Right ventricle myocardium inferior (tissue), 1 donor: Measurements from ENCODE around the gene CFAP300. TPM values are rescaled to one million over a fixed set of nuclear protein-coding genes. Genes with fewer than 3 reads are reported as not detected.

Experiments
- ATAC-seq: fragments of 200-7000 bp; cut with Tn5 transposase; one replicate; pipeline ENCODE4 v1.9.1; 2020; ENCODE audit warnings: mild to moderate bottlenecking, moderate library complexity
- DNase-seq: peaks from one replicate; pipeline ENCODE4 v3.0.0; 2021; ENCODE audit errors: missing footprints
- intact Hi-C: fragments of 100-400 bp; cut with DNase I; formaldehyde crosslinking; loops from one replicate; pipeline ENCODE4 v1.11.0; 2022
- total RNA-seq: library from RNA; stranded (reverse); fragmentation: NEBNext Ultra II Directional; extraction: Animal tissue kit (Norgen Biotek cat#: 25700); gene quantifications from one replicate; pipeline ENCODE4 v1.2.1, GENCODE V29; 2021
- donor health status: DM: no; HTN: yes; CAD: no; lungs with severe emphysema.

CFAP300 gene
- total RNA-seq, 1 donor from 2014 or later = 0.89 TPM

- intact Hi-C loops = no loop called here
- no peak for DNase-seq
- no peak for ATAC-seq
Observed at GRCh38 chr11:102070766-102071165, 23.5 kb downstream of the CFAP300 start.

DNA sequence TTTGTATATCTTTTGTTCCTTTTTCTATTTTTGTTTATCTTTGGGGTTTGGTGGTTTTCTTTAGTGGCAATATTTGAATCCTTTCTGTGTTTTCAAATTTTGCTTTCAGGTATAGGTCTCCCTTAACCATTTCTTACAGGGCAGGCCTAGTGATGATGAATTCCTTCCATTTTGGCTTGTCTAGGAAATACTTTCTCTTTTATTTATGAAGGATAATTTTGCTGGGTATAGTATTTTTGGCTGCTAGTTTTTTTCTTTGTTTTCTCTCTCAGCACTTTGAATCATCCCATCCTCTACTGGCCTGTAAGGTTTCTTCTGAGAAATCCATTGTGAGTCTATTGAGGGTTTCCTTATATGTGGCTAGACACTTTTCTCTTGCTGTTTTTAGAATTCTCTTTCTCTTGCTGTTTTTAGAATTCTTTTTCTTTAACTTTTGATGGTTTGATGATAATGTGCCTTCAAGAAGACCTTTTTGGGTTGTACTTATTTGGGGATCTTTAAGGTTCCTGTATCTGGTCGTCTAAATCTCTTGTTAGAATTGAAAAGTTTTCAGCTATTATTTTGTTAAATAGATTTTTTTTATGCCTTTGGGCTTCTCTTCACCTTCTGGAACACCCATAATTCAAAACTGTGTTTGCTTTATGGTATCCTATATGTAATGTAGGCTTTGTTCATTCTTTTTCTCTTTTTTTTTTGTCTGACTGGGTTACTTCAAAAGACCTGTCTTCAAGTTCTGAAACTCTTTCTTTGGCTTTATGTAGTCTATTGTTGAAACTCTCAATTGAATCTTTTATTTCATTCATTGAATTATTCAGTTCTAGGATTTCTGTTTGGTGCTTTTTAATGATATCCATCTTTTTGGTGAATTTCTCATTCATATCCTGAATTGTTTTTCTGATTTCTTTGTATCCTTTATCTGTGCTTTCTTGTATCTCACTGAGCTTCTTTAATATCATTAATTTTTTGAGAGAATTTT lies 24.5 kb downstream of the CFAP300 start:
- intact Hi-C loops = no loop called here
- DNase-seq (no peak), ATAC-seq (no peak)

DNA sequence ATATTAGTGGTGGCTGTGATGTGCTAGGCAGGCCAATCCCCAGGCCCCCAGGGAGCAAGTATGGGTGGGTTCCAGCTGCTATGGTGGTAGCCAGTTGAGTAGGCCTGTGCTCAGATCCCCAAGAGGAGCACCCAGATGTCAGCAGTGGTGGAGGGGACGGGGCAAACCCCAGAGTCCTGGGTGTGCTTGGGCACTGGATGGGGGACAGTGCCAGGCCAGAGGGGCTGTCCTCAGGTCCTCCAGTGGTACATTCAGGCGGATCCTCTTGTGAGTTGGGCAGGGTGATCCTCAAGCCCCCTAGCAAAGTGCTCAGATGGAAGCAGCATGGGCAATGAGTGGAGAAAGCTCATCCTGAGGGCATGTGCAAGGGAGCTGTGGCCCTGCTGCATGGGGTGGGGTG lies 26.0 kb downstream of the CFAP300 start:
- intact Hi-C loops = no loop called here
- ATAC-seq = no peak

DNA sequence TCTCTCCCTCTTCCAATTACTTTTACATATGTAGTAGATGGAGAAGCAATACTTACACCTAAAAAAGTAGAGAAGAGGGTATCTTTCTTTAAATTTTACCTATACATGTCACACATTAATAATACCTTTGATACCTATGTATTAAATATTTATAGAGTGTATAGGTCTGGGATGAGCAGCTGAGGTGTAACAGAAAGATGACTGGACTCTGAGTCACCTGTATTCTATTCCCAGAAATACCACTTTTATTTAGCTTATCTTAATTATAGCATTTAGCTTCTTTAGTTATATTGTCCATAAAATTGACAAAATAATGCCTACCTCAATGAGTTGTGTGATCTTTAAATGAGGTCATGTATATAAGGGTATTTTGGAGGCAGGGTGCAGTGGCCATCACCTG lies 32.4 kb downstream of the CFAP300 start:
- intact Hi-C loops = no loop called here
- ATAC-seq = no peak

More for the DNA sequence above, 26.0 kb downstream of the CFAP300 start:
- DNase-seq = no peak

DNA sequence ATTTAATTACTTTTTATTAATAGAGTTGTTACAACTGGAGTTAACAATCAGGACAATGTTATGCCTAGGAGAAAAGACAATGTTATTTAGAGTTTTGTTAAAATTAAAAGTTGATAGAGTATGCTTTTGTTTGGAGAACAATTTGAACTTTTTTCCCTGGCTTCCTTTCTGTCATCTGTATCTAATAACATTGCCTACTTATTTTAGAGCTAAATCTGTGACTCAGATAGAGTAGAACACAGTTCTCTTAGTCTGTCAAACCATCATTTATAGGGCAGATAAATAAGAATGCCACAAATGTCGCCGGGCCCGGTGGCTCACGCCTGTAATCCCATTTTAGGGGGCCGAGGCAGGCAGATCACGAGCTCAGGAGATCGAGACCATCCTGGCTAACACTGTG lies 34.1 kb downstream of the CFAP300 start:
- intact Hi-C loops = no loop called here
- no peak for DNase-seq
- ATAC-seq = no peak

More for the DNA sequence above, 32.4 kb downstream of the CFAP300 start:
- no peak for DNase-seq

DNA sequence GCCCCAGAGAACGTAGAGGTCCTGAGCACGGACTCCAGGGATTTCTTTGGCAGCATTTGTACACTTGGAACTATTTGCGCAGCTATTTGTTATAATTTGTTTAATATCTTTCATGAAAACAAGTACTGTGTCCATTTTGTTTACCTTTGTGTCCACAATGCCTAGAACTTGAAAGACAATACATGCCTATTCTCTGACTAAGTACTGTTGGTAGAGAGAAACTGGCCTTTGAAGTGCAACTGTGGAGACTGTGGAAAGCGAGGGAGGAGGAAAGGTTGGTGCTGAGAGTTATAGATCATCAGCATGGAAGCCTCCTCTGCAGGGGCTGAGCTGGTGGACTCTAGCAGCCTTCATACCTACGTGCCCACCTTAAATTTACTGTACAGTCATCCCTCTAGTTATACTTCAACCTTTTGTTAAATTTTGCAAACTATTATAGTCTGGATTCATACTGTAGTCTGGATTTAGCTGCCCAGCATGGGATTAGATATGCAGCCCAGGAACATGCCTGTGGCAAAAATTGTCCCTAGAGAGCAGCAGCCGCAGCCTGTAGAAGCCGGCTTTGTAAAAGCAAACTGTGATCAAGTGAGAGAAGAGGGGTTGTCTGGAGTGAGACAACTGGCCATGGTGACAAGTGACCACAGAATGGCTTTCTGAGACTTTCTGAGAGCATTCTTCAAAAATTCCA lies 38.8 kb downstream of the CFAP300 start:
- intact Hi-C loops = no loop called here
- ATAC-seq = no peak

GRCh38 chr11:102097186-102097585 lies 49.9 kb downstream of the CFAP300 start:
- DNase-seq (no peak), ATAC-seq (no peak)
- intact Hi-C loops = no loop called here

More for the DNA sequence above, 38.8 kb downstream of the CFAP300 start:
- no peak for DNase-seq

DNA sequence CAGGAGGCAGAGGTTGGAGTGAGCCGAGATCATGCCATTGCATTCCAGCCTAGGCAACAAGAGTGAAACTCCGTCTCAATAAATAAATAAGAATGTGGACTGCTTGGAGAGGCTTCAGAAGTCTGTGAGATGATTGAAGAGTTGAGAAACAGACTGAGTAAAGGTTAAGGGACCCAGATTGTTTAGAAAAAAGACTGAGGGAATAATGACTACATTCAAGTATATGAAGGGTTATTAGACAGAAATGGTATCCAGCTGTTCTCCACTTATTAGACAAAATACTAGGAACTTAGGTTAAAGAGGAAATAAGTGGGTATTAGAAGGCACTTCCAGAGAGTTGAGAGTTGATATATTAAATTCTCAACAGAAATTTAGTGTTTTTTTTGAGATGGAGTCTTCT lies 52.5 kb downstream of the CFAP300 start:
- intact Hi-C loops = no loop called here
- no peak for ATAC-seq

DNA sequence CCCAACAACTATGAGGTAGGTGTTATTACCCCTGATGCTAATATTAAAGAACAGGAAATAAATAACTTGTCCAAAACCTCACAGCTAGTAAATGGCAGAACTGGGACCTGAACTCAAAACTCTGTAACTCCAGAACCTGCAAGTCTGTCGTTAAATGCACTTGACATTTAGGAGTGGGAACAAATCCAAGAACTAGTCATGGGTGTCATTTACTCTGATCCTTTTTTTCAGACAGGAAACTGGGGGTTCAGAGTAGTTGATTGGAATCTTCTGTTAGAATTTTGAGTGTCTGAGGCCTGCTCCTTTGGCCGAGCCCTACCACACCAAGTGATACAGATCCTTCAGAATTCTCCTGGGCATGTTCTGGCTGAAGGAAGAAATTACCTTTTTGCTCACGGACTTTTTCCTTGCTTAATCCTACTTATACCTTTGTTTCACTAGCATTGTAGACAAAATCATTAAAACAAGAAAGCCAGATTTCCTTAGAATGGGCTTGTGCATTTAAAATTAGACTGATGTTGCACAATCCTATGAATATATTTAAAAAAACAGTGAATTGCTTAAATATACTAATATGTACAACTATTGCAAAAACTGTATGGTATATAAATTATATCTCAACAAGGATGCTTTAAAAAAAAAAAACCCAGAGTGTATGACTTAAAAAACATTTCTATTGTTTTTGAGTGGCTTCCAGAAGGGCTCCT lies 61.6 kb downstream of the CFAP300 start:
- no peak for ATAC-seq
- intact Hi-C loops = no loop called here
- no peak for DNase-seq

More for the DNA sequence above, 52.5 kb downstream of the CFAP300 start:
- DNase-seq = no peak

GRCh38 chr11:102109896-102110760 lies 62.9 kb downstream of the CFAP300 start, which contains the start of gene YAP1:
YAP1 (plus strand) TSS chr11:102110447; CDS start chr11:102110849, 402 bp downstream.
- peak; percentile 94 for ATAC-seq
- DNase-seq = peak; percentile 94
- intact Hi-C loops = loop anchor here (2.0 to 5.0 kb wide), 4 partner anchors 35 to 193 kb away; partner anchors contain the start of genes ANGPTL5 and CEP126

- DNase-seq (no peak), ATAC-seq (no peak)
- intact Hi-C loops = loop anchor here (2.0 to 5.0 kb wide), 4 partner anchors 34 to 193 kb away; partner anchors contain the start of genes ANGPTL5 and CEP126
Observed at GRCh38 chr11:102110761-102111010, 63.4 kb downstream of the CFAP300 start.

DNA sequence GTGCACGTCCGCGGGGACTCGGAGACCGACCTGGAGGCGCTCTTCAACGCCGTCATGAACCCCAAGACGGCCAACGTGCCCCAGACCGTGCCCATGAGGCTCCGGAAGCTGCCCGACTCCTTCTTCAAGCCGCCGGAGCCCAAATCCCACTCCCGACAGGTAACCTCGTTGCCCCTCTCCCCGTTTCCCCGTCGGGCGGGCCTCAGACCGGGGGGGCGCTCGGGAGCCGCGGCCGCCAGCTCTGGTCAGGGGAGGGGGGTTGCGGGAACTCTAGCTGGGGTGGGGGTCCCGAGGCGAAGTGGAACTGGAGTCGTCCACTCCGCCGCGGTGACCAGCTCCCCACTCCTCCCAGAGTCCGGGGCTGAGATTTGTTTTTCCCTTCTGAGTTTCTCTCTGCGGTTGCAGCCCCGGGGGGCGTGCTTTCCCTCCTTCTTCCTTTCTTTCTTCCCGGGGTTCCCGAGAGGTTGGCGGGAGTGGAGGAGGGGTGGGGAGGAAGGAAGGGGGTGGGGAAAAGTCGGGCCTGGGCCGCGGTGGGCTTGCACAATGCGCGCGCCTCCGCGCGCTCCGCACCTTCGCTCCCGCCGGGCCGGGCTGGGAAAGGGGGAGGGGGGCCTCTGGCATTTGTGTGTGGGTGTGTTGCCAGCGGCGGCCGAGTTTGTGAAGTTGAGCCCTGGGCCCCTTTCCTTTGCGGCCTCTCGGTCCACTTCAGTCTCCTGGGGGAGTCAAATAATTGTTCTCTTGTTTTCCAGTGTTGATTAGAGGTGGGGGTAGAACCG lies 64.0 kb downstream of the CFAP300 start:
- DNase-seq = peak; percentile 80
- ATAC-seq = peak; percentile 57
- intact Hi-C loops = loop anchor here (2.0 to 5.0 kb wide), 4 partner anchors 34 to 194 kb away; partner anchors contain the start of genes ANGPTL5 and CEP126

- peak; percentile 8 for ATAC-seq
- DNase-seq = no peak
Observed at GRCh38 chr11:102111787-102112508, 64.7 kb downstream of the CFAP300 start.

DNA sequence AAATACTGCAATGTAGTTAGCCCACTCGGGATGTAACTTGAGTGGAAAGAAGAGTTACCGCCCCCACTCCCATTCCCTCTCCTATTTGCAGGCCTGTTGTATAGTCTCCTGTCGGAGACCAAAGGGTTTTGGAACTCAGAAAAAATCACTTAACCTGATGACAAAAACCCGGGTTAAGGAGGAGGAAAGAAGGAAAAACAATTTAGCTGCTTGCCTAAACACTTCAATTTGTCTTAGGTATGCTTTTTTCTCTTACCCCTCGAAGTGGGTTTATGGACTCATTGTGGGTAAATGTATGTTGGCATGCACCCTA lies 65.2 kb downstream of the CFAP300 start:
- ATAC-seq = no peak

More at GRCh38 chr11:102111787-102112508, 64.7 kb downstream of the CFAP300 start:
- intact Hi-C loops = loop anchor here (2.0 to 5.0 kb wide), 4 partner anchors 33 to 195 kb away; partner anchors contain the start of genes ANGPTL5 and CEP126

GRCh38 chr11:102114032-102114431 lies 66.8 kb downstream of the CFAP300 start:
- ATAC-seq (no peak), DNase-seq (no peak)
- intact Hi-C loops = loop anchor here (5.0 kb wide), 3 partner anchors 103 to 197 kb away; partner anchors contain the start of genes ANGPTL5 and CEP126

More for the DNA sequence above, 65.2 kb downstream of the CFAP300 start:
- intact Hi-C loops = loop anchor here (5.0 kb wide), 3 partner anchors 105 to 195 kb away; partner anchors contain the start of genes ANGPTL5 and CEP126
- DNase-seq = no peak

- no peak for ATAC-seq
- DNase-seq = no peak
- intact Hi-C loops = no loop called here
Observed at GRCh38 chr11:102115557-102115956, 68.3 kb downstream of the CFAP300 start.
